KOPT-K1 (cell line): ENCODE data around the gene DUS1L.

Source experiments
- H3K27ac ChIP-seq: fragments of 200-600 bp; sonication (generic); 2 replicates; pipeline ENCODE4 v1.5.1; 2016; ENCODE audit warnings: antibody characterized with exemption, mild to moderate bottlenecking, low read depth, low read length; ENCODE audit not compliant: poor library complexity, severe bottlenecking
- H3K36me3 ChIP-seq: fragments of 200-600 bp; sonication (generic); 2 replicates; pipeline ENCODE4 v1.5.1; 2017; ENCODE audit warnings: antibody characterized with exemption, mild to moderate bottlenecking, low read length, moderate library complexity; ENCODE audit not compliant: insufficient read depth
- H3K9me3 ChIP-seq: fragments of 200-600 bp; sonication (generic); 2 replicates; pipeline ENCODE4 v1.5.1; 2017; ENCODE audit warnings: antibody characterized with exemption, low read length, mild to moderate bottlenecking; ENCODE audit not compliant: insufficient read depth, poor library complexity, severe bottlenecking

The DUS1L gene

GRCh38 chr17:82094931-82095776 lies 29.6 kb upstream of the DUS1L start:
- no peak overlapping the region for H3K27ac ChIP-seq
- H3K36me3 ChIP-seq: peaks cover 69% of the 10 kb centered on the region
- H3K9me3 ChIP-seq: no peaks in the 10 kb centered on the region

- H3K27ac ChIP-seq: no peak overlapping the region
- H3K9me3 ChIP-seq: no peaks in the 10 kb centered on the region
- peaks cover 89% of the 10 kb centered on the region for H3K36me3 ChIP-seq
These were observed 27.6 kb upstream of the DUS1L start for GRCh38 chr17:82092995-82093751.

- Histone ChIP-seq H3K27ac (no peak overlapping the region), H3K9me3 (no peaks in the 10 kb centered on the region), H3K36me3 (peaks cover 94% of the 10 kb centered on the region)
These were observed 27.0 kb upstream of the DUS1L start for GRCh38 chr17:82092628-82092994.

- H3K36me3 ChIP-seq: peaks cover 98% of the 10 kb centered on the region
- H3K27ac ChIP-seq: no peak overlapping the region
- no peaks in the 10 kb centered on the region for H3K9me3 ChIP-seq
These were observed 26.5 kb upstream of the DUS1L start for GRCh38 chr17:82092094-82092586.

- Histone ChIP-seq H3K9me3 (no peaks in the 10 kb centered on the region), H3K27ac (no peak overlapping the region), H3K36me3 (peaks cover 98% of the 10 kb centered on the region)
These were observed 25.9 kb upstream of the DUS1L start for GRCh38 chr17:82091264-82092066.

DNA sequence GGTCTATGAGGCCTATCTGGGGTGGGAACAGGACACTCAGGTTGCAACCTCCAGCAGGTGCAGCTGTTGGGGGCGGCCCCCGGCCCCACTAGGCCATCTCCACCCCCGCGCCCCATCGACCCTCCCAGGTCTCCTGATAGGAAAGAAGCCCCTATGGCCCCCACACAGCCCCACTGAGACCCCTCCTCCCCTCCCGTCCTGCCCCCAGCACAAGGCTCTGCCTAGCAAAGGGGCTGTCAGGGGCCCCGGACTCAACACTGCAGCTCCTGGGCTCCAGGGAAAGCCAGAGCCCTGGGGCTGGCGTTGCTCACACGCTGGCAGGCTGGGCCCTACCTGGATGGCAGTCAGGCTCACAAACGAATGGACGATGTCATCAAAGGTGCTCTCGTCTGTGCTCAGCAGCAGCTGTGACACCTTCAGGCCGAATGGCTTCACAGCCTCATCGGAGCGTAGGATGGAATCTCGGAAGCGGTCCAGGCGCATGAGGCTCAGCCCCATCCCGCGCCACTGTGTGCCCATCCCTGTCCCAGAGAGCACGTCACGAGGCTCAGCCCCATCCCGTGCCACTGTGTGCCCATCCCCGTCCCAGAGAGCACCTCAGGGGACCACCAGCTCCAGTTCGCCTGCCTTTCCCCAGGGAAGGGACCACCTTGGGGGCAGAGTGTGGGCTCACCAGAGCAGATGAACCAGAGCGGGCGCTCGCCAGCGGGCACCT lies 25.1 kb upstream of the DUS1L start:
- Histone ChIP-seq H3K36me3 (peaks cover 98% of the 10 kb centered on the region), H3K27ac (no peak overlapping the region), H3K9me3 (no peaks in the 10 kb centered on the region)

- Histone ChIP-seq H3K36me3 (peaks cover 98% of the 10 kb centered on the region), H3K27ac (no peak overlapping the region), H3K9me3 (no peaks in the 10 kb centered on the region)
These were observed 24.3 kb upstream of the DUS1L start for GRCh38 chr17:82089723-82090548.

- Histone ChIP-seq H3K36me3 (peaks cover 100% of the 10 kb centered on the region), H3K27ac (no peak overlapping the region), H3K9me3 (no peaks in the 10 kb centered on the region)
These were observed 23.5 kb upstream of the DUS1L start for GRCh38 chr17:82088838-82089722.

DNA sequence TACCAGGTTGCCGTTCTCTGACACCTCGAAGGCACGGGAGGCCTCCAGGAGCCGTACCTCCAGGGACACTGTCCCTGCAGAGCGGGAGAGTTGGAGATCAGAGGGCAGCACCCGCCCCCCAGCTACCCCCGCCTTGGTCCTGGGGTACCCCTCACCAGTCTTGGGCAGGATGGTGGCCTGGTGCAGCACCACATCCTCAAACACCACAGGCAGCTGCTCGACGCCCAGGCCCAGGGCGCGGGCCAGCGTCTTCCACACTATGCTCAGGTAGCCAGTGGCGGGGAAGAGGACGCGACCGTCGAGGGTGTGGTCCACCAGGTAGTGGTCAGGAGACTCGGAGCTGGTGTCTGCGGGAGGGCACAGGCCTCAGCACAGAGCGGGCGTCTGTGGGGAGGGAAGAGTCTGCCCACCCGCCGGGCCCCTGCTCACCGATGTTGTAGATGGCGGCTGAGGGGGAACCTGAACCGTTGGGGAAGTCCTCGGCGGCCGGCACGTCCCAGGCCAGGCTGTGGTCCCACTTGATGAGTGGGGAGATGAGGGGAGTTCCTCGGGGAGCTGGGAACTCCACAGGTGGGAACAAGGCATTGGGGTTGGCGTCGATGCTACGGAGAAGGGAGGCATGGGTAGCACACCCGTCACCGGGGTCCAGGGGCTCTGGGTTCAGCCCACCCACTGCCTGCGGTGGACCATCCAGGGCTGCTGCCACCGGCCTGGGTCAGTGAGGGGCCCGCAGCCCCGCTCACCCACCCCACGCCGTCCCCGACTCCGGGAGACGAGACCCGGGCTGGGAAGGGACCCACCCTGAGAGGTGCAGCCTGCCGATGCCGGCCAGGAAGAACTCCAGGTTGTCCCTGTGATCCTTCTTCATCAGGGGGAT lies 22.6 kb upstream of the DUS1L start:
- Histone ChIP-seq H3K27ac (no peak overlapping the region), H3K36me3 (peaks cover 100% of the 10 kb centered on the region), H3K9me3 (no peaks in the 10 kb centered on the region)

DNA sequence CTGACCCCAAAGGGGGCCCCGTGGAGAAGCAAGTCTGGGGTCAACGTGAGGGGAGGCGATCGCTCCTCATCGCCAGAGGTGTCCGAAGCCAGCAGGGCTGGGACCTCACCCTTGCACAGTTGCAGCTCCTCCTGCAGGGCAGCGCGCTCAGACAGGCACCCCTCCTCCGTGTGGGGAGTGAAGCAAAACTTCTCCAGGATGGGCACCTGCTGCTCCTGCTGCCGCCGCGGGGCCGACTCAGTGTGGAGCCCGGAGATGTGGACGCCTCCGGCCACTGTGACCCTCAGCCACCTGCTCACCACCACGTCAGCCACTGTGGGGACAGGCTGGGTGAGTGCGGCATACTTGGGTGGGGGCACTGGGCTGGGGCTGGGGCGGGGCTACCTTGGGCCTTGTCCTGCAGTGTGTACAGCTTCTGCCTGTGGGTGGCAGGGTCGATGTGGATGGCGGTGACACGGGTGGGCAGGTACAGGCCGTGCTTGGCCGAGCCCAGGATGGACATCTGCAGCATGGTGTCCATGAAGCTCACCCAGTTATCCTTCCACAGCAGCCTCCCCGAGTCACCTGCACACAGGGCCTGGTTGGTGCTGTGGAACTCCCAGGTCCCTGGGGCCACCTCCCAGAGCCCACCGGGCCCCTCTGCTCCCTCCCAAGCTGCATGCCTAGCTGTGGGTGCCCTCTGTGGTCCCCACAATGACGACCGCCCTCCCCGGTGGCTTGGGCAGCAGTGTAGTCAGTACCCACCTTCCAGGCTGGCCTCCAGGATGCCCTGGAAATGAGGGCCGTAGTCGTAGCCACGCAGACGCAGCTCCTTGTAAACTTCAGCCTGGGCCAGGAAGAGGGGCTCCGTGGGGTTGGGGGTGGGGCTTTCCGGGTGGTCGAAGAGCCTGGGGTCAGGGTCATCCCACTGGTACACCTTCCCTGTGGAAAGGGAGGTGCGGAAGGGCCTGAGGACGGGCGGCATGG lies 21.6 kb upstream of the DUS1L start:
- no peak overlapping the region for H3K27ac ChIP-seq
- no peaks in the 10 kb centered on the region for H3K9me3 ChIP-seq
- H3K36me3 ChIP-seq: peaks cover 100% of the 10 kb centered on the region

DNA sequence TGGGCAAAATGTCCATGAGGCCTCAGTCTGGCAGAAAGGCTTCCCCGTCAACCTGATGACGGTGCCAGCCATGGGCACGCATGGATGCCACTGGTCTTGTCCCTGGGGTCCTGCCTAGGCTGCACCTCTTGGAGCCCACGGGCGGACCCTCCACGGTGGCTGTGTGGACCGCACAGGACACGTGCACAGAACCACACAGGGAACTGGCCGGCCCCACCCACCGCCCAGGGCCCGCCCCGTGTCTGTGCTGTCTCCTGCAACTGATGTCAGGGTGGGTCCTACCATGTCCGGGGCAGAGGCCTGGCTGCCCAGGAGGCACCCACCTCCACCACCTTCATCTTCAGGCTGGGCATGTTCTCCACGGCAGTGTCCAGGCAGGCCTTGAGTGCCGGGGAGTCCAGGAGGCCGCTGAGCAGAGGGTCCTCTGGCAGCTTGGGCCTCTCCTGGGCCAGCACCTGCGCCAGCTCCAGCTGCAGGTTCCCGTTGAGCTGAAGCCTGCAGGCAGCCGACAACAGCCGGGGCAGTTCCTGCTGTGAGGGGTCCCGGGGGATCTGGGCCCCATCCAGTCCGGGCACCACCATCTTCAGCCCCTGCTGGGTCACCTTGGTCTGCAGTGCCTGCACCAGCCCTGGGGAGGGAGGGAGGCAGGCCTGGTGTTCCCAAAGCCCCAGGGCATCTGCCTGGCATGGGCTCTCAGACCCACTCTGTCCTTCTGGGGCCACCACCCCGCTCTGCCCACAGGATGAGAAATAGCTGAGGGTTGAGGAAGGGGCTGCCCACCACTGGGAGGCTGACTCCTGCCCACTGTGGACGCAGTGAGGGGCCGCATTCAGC lies 20.5 kb upstream of the DUS1L start:
- Histone ChIP-seq H3K9me3 (no peaks in the 10 kb centered on the region), H3K27ac (no peak overlapping the region), H3K36me3 (peaks cover 100% of the 10 kb centered on the region)
